B cell (primary cell): ENCODE data around the gene MYO1C. TPM values are rescaled to one million over a fixed set of nuclear protein-coding genes. Genes with fewer than 3 reads are reported as not detected.

Source experiments
- ATAC-seq: fragments of 200-7000 bp; cut with Tn5 transposase; one replicate; pipeline ENCODE4 v1.10.0; 2021; ENCODE audit warnings: low read depth, mild to moderate bottlenecking, moderate number of reproducible peaks, moderate library complexity
- CTCF ChIA-PET: fragments of 350-600 bp; sonication (Branson Sonifier 250); formaldehyde crosslinking; loops from one replicate; lab custom pipeline; 2021; ENCODE audit warnings: antibody characterized with exemption, inconsistent platforms; lab: Charles Lee
- POLR2A ChIA-PET: fragments of 350-600 bp; sonication (Branson Sonifier 250); formaldehyde crosslinking; loops from one replicate; lab custom pipeline; 2021; ENCODE audit warnings: antibody characterized with exemption; lab: Charles Lee
- DNase-seq: peaks from one replicate; pipeline ENCODE4 v3.0.0; 2013
- H2AFZ ChIP-seq: 2 replicates; pipeline ENCODE4 v1.6.1; 2012; ENCODE audit warnings: mild to moderate bottlenecking, low read depth, low read length; ENCODE audit not compliant: insufficient read depth, poor library complexity, severe bottlenecking
- H3K27ac ChIP-seq, 2 donors: 1 replicate in 1 of 2; 2 replicates in 1 of 2; pipeline ENCODE4 v1.5.1; 2012 to 2013; ENCODE audit warnings: low read length in 2 of 2, mild to moderate bottlenecking in 2 of 2, moderate library complexity in 1 of 2
- H3K27me3 ChIP-seq, 4 experiments: fragments of 200-600 bp in 1 of 4; sonication (generic) in 1 of 4; replicated peaks in 1 of 4; 1 replicate in 2 of 4; 2 replicates in 2 of 4; pipeline versions ENCODE4 v1.6.1 to v1.7.0; 2013 to 2016; ENCODE audit warnings: low read length in 3 of 4, mild to moderate bottlenecking in 2 of 4, mixed read lengths in 1 of 4, moderate library complexity in 1 of 4; ENCODE audit not compliant: insufficient read depth in 4 of 4, control insufficient read depth in 3 of 4; ENCODE audit errors: control extremely low read depth in 1 of 4
- H3K36me3 ChIP-seq, 2 experiments: replicated peaks in 1 of 2; 1 replicate in 1 of 2; 2 replicates in 1 of 2; pipeline versions ENCODE4 v1.6.1 to v1.7.1; 2013; ENCODE audit warnings: low read length in 1 of 2; ENCODE audit not compliant: insufficient read depth in 2 of 2, control insufficient read depth in 1 of 2; ENCODE audit errors: control extremely low read depth in 1 of 2, extremely low read depth in 1 of 2
- H3K4me1 ChIP-seq, 2 donors: fragments of 200-600 bp in 1 of 2; sonication (generic) in 1 of 2; 1 replicate in 1 of 2; 2 replicates in 1 of 2; pipeline versions ENCODE4 v1.5.1 to v1.6.1; 2013 to 2017; ENCODE audit warnings: low read length in 2 of 2; ENCODE audit not compliant: control insufficient read depth in 2 of 2, insufficient read depth in 2 of 2
- H3K4me2 ChIP-seq: replicated peaks from 2 replicates; pipeline ENCODE3; 2012; ENCODE audit warnings: mild to moderate bottlenecking, low read depth, low read length; ENCODE audit not compliant: poor library complexity, severe bottlenecking
- H3K4me3 ChIP-seq, 5 experiments: fragments of 200-600 bp in 1 of 5; sonication (generic) in 1 of 5; 1 replicate in 3 of 5; 2 replicates in 2 of 5; pipeline versions ENCODE4 v1.5.1 to v1.7.0; 2011 to 2016; ENCODE audit warnings: low read length in 4 of 5, mild to moderate bottlenecking in 4 of 5, low read depth in 2 of 5, control low read depth in 1 of 5, moderate library complexity in 1 of 5; ENCODE audit not compliant: insufficient read depth in 1 of 5; ENCODE audit errors: control extremely low read depth in 1 of 5, extremely low read depth in 1 of 5
- H3K79me2 ChIP-seq: fragments of 200-600 bp; sonication (generic); one replicate; pipeline ENCODE4 v1.6.0; 2016; ENCODE audit warnings: low read length; ENCODE audit not compliant: control insufficient read depth, insufficient read depth
- H3K9ac ChIP-seq: fragments of 200-600 bp; sonication (generic); 2 replicates; pipeline ENCODE4 v1.6.1; 2017; ENCODE audit warnings: mild to moderate bottlenecking, low read length, moderate library complexity
- H3K9me3 ChIP-seq, 3 donors: one replicate each; pipeline versions ENCODE4 v1.6.1 to v1.7.1; 2013; ENCODE audit warnings: low read length in 2 of 3; ENCODE audit not compliant: control insufficient read depth in 2 of 3, insufficient read depth in 1 of 3; ENCODE audit errors: control extremely low read depth in 1 of 3
- H4K20me1 ChIP-seq: 2 replicates; pipeline ENCODE4 v1.6.0; 2012; ENCODE audit warnings: mild to moderate bottlenecking, low read length; ENCODE audit not compliant: insufficient read depth, control insufficient read depth, poor library complexity, severe bottlenecking
- H3K27ac Mint-ChIP-seq: one replicate; pipeline ENCODE4 v1.8.0; 2021; ENCODE audit warnings: mixed read lengths
- H3K27me3 Mint-ChIP-seq: one replicate; pipeline ENCODE4 v1.8.0; 2021; ENCODE audit warnings: mixed read lengths
- H3K4me1 Mint-ChIP-seq: one replicate; pipeline ENCODE4 v1.8.0; 2021; ENCODE audit warnings: mixed read lengths
- H3K4me3 Mint-ChIP-seq: one replicate; pipeline ENCODE4 v1.8.0; 2021; ENCODE audit warnings: mixed read lengths
- H3K9me3 Mint-ChIP-seq: one replicate; pipeline ENCODE4 v1.8.0; 2022; ENCODE audit warnings: mixed read lengths; ENCODE audit not compliant: insufficient read depth
- CTCF ChIP-seq: fragments of 200-600 bp; IDR thresholded peaks from one replicate; pipeline ENCODE4 v1.8.0; 2022; ENCODE audit warnings: antibody characterized with exemption, mild to moderate bottlenecking
- EZH2 ChIP-seq: IDR thresholded peaks from 2 replicates; pipeline ENCODE4 v1.6.1; 2012; ENCODE audit warnings: borderline replicate concordance, low read depth, mild to moderate bottlenecking, moderate library complexity, low read length; ENCODE audit not compliant: insufficient read depth, poor library complexity, severe bottlenecking
- WGBS: methylation state at CpG from one replicate; pipeline ENCODE4 v1.1.5; 2013; ENCODE audit warnings: missing lambda C conversion rate; ENCODE audit not compliant: insufficient coverage; 5-methylcytosine and 5-hydroxymethylcytosine counted together
- intact Hi-C: fragments of 100-400 bp; cut with micrococcal nuclease; formaldehyde crosslinking; loops from one replicate; pipeline ENCODE4 v1.10.0; 2022
- polyA plus RNA-seq: library from polyadenylated mRNA; depleted of rRNA; stranded (reverse); fragments of >200 nt; gene quantifications from 2 replicates; pipeline ENCODE4 v1.2.3, GENCODE V29; 2012
- total RNA-seq, 2 donors: library from RNA; stranded (reverse); fragments of 120-200 nt in 1 of 2; gene quantifications; 1 replicate in 1 of 2; 2 replicates in 1 of 2; pipeline versions ENCODE4 v1.2.3 to v1.2.4, GENCODE V29; 2013 to 2022

Gene MYO1C
- total and polyA plus RNA-seq, 2 donors (not counting 1 experiment from before 2014, with no cell fraction given): 54.7 to 81.7 TPM

DNA sequence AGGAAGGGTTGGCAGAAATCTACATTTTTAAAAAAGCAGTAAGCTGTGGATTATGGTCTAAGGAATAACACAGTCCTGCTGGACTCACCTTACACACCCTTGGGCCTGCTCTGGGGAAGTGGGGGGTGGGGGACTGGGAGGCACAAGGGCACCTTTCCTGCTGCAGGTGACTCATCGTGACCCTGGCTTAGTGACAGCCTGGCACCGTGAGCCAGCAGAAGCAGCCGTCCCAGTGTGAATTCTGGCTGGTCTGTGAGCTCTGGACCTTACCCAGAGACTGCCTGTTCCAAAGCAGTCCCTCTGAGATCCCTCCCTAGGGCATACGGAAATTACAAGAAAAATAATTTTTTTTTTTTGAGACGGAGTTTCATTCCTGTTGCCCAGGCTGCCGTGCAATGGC lies 32.3 kb downstream of the MYO1C start:
- H3K4me1 ChIP-seq: peaks cover 25 to 47% of the 10 kb centered on the region in 2 donors
- H4K20me1 ChIP-seq: peaks cover 29% of the 10 kb centered on the region
- TF ChIP-seq EZH2 (no peak), CTCF (no peak)
- no peak overlapping the region for H3K9ac ChIP-seq
- intact Hi-C loops: no loop called here
- H3K4me3 ChIP-seq: no peak overlapping the region
- Mint-ChIP-seq H3K27me3 (peaks cover 4% of the 10 kb centered on the region), H3K4me1 (peaks cover 38% of the 10 kb centered on the region), H3K9me3 (no peaks in the 10 kb centered on the region), H3K27ac (no peak overlapping the region), H3K4me3 (no peak overlapping the region)
- ATAC-seq (no peak), DNase-seq (no peak)
- WGBS: 57% methylated on average over 6 of the region's 6 CpGs
- peaks cover 0 to 5% (median 0%) of the 10 kb centered on the region in 4 experiments for H3K27me3 ChIP-seq
- H3K36me3 ChIP-seq: no peaks in the 10 kb centered on the region
- peaks cover 0 to 8% (median 0%) of the 10 kb centered on the region in 3 donors for H3K9me3 ChIP-seq
- CTCF ChIA-PET: no interaction called here
- peaks cover 17% of the 10 kb centered on the region for H3K79me2 ChIP-seq
- POLR2A ChIA-PET: interaction anchor here (0.7 to 1.4 kb wide), 3 partner anchors 12 to 61 kb away, joined by 3 to 7 read pairs (median 5); partner anchors contain the start of genes INPP5K and YWHAE
- H3K4me2 ChIP-seq: no peak overlapping the region
- H2AFZ ChIP-seq: no peak overlapping the region
- no peak overlapping the region for H3K27ac ChIP-seq
